ENCODE data around the gene RARG. TPM values are rescaled to one million over a fixed set of nuclear protein-coding genes. Genes with fewer than 3 reads are reported as not detected.

Gene RARG
- total and polyA plus RNA-seq, 2 of the 8 experiments (the other 6 are each of a cell fraction or from before 2014, with no cell fraction given) = 68.6 to 68.9 TPM

DNA sequence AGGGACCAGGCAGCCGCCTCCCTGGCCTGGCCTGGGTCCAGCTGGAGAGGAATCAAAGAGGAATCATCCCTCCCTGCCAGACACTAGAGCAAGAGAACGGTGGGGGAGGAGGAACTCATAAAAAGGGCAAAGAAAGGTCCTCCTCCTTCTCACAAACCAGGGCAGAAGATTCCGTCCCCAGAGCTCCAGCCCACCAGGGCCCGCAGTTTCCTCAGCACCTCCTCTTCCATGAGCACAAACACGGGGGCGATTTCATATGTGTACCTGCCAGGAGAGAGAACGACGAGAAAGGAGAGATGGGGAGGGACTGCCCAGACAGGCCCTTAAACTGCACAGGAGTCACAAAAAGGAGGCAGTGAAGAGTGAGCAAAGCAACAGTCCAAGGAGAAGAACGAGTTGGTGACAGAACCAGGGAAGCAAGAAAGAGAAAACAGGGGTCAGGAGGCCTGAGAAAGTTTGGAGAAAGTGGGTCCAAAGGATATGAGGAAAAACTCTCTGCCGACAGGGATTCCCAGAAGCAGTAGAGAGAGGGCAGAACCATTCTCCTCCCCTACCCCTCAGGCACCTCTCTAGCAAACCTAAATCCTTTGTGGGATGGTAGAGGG lies 60.2 kb downstream of the RARG start:
- no peak overlapping the region for H3K23ac ChIP-seq (ENCODE audit: insufficient read length)
- POLR2A ChIA-PET (ENCODE audit: partially characterized antibody) = interaction anchor here (1.0 to 2.5 kb wide), 4 partner anchors 9 to 100 kb away, joined by 3 to 8 read pairs (median 4); partner anchors contain the start of genes CSAD, ESPL1 and ZNF740
- H4K20me1 ChIP-seq (replicated peaks in 1 of 2; ENCODE audit: control insufficient read depth in 1 of 2, insufficient read depth in 2 of 2, low read length in 2 of 2) = peaks cover 5 to 10% of the 10 kb centered on the region in 2 experiments

More for the DNA sequence above, 60.2 kb downstream of the RARG start:
- Histone ChIP-seq H2AK5ac (ENCODE audit: low read depth, low read length) (no peak overlapping the region), H3K4me3 (ENCODE audit: extremely low read depth in 1 of 4, insufficient read depth in 2 of 4, low read depth in 3 of 4, low read length in 4 of 4) (no peak overlapping the region), H2BK15ac (ENCODE audit: low read length) (no peak overlapping the region), H2BK12ac (ENCODE audit: low read depth, low read length) (no peak overlapping the region), H3K79me1 (ENCODE audit: low read depth, low read length) (no peaks in the 10 kb centered on the region), H3K36me3 (ENCODE audit: control insufficient read depth in 2 of 4, insufficient read depth in 4 of 4, low read length in 3 of 4) (no peaks in the 10 kb centered on the region), H3K27ac (ENCODE audit: low read depth, low read length) (no peak overlapping the region), H3K4me1 (replicated peaks in 1 of 4; ENCODE audit: control insufficient read depth in 3 of 4, insufficient read depth in 4 of 4, low read length in 3 of 4) (peaks cover 1 to 5% (median 4%) of the 10 kb centered on the region in 4 experiments; a peak in 4 of 7 replicates), H3K4ac (replicated peaks; ENCODE audit: insufficient read length, low read depth, low read length) (no peak overlapping the region), H3K27me3 (replicated peaks in 1 of 4; ENCODE audit: control insufficient read depth in 3 of 4, extremely low read depth in 1 of 4, insufficient read depth in 3 of 4, low read length in 3 of 4) (peaks cover 14 to 51% (median 42%) of the 10 kb centered on the region in 4 experiments), H2BK20ac (ENCODE audit: low read length) (no peak overlapping the region), H3K14ac (ENCODE audit: insufficient read length) (no peak overlapping the region), H3K4me2 (ENCODE audit: insufficient read depth in 1 of 2, low read depth in 2 of 2, low read length in 2 of 2) (no peak overlapping the region), H3K79me2 (ENCODE audit: control insufficient read depth in 1 of 2, insufficient read depth in 2 of 2, low read length in 2 of 2) (no peaks in the 10 kb centered on the region), H3K18ac (ENCODE audit: extremely low read depth, low read length) (no peak overlapping the region), H4K8ac (ENCODE audit: extremely low read depth, insufficient read depth, low read length) (no peak overlapping the region), H3K9me3 (ENCODE audit: insufficient read depth in 2 of 2, low read depth in 1 of 2, low read length in 1 of 2) (no peaks in the 10 kb centered on the region), H2AFZ (ENCODE audit: low read length) (no peak overlapping the region), H2BK5ac (ENCODE audit: low read depth, low read length) (no peak overlapping the region), H3K9ac (replicated peaks in 1 of 4; ENCODE audit: extremely low read depth in 1 of 4, low read depth in 3 of 4, low read length in 3 of 4) (no peak overlapping the region), H4K5ac (ENCODE audit: insufficient read length, low read depth, low read length) (no peak overlapping the region), H3K56ac (replicated peaks; ENCODE audit: insufficient read length, low read depth, low read length) (no peak overlapping the region), H4K91ac (replicated peaks; ENCODE audit: insufficient read length, low read length) (no peak overlapping the region), H2BK120ac (replicated peaks; ENCODE audit: low read depth, low read length) (no peak overlapping the region), H3K23me2 (ENCODE audit: low read depth, low read length) (no peaks in the 10 kb centered on the region)
- DNase-seq (ENCODE audit: low read depth in 1 of 2, low spot score in 2 of 2) (no peak), FAIRE-seq (no peak)
- 75% methylated on average over 10 of the region's 10 CpGs; no CpG with 5 or more reads in 1 of the 2 experiments for WGBS, 2 experiments (ENCODE audit: extremely low coverage in 1 of 2, insufficient coverage in 1 of 2, insufficient read length in 1 of 2, insufficient replicate concordance in 2 of 2, low coverage in 1 of 2, low lambda C conversion rate in 2 of 2, missing lambda C conversion rate in 1 of 2)
- CTCF ChIA-PET (ENCODE audit: partially characterized antibody) = interaction anchor here (0.6 to 6.2 kb wide), 10 partner anchors 12 to 106 kb away, joined by 3 to 80 read pairs (median 4); partner anchors contain the start of gene ESPL1
- TF ChIP-seq CTBP2 (IDR thresholded peaks at IDR 0.05; ENCODE audit: borderline replicate concordance, insufficient read depth, insufficient read length, low read length) = no peak
- no peak for TF ChIP-seq YY1 (IDR thresholded peaks at IDR 0.05; ENCODE audit: low read depth, low read length)
